HEK293T (cell line): ENCODE results near the gene SP110.

Source experiments
- ARNT ChIP-seq: fragments of 450-650 bp; IDR thresholded peaks from 2 replicates; pipeline ENCODE4 v1.6.1; 2017; ENCODE audit warnings: mild to moderate bottlenecking
- BHLHE40 ChIP-seq: fragments of 450-650 bp; IDR thresholded peaks from 2 replicates; pipeline ENCODE4 v1.6.1; 2016; ENCODE audit warnings: mild to moderate bottlenecking, moderate library complexity, borderline replicate concordance
- CTBP1 ChIP-seq: fragments of 450-650 bp; IDR thresholded peaks from 2 replicates; pipeline ENCODE4 v1.6.1; 2016; ENCODE audit warnings: borderline replicate concordance
- FOXA1 ChIP-seq: fragments of 450-650 bp; IDR thresholded peaks from 2 replicates; pipeline ENCODE4 v1.6.1; 2016; ENCODE audit warnings: mild to moderate bottlenecking
- FOXK2 ChIP-seq: fragments of 450-650 bp; IDR thresholded peaks from 2 replicates; pipeline ENCODE4 v1.6.1; 2016; ENCODE audit warnings: mild to moderate bottlenecking
- FOXM1 ChIP-seq: fragments of 450-650 bp; IDR thresholded peaks from 2 replicates; pipeline ENCODE4 v1.6.1; 2017; ENCODE audit warnings: mild to moderate bottlenecking, borderline replicate concordance
- L3MBTL2 ChIP-seq: fragments of 450-650 bp; conservative IDR thresholded peaks from 2 replicates; pipeline ENCODE4 v1.6.1; 2016; ENCODE audit warnings: mild to moderate bottlenecking
- LEF1 ChIP-seq: fragments of 450-650 bp; IDR thresholded peaks from 2 replicates; pipeline ENCODE4 v1.6.1; 2017; ENCODE audit warnings: mild to moderate bottlenecking, borderline replicate concordance
- NFRKB ChIP-seq: fragments of 450-650 bp; IDR thresholded peaks from 2 replicates; pipeline ENCODE4 v1.6.1; 2016; ENCODE audit warnings: mild to moderate bottlenecking, moderate library complexity
- PKNOX1 ChIP-seq: fragments of 450-650 bp; IDR thresholded peaks from 2 replicates; pipeline ENCODE4 v1.6.1; 2016
- SP1 ChIP-seq: fragments of 450-650 bp; IDR thresholded peaks from 2 replicates; pipeline ENCODE4 v1.6.1; 2017
- SUZ12 ChIP-seq: fragments of 450-650 bp; IDR thresholded peaks from 2 replicates; pipeline ENCODE4 v1.6.1; 2016; ENCODE audit warnings: mild to moderate bottlenecking
- TARDBP ChIP-seq: fragments of 450-650 bp; IDR thresholded peaks from 2 replicates; pipeline ENCODE4 v1.6.1; 2016

DNA sequence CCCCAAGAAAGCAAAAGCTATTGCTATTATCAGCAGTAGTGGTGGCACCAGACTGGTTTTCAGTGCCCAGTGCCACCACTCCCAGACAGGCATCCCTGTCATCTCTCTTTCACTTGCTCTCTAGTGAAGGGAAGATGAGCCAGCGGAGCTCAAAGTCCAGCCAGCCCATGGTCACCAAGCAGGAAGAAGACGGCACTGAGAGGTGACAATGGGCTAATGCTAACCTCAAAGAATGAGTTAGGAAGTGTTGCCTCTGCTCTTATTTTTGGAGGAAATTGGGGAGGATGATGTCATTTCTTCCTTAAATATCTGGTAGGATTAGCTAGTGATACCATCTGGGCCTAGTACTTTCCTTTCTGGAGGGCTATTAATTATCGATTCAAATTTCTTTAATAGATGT is 7.4 kb upstream of the SP110 start:
- TF ChIP-seq PKNOX1 (no peak), FOXM1 (no peak), TARDBP (no peak), BHLHE40 (no peak), SP1 (no peak), CTBP1 (no peak), FOXK2 (no peak), NFRKB (no peak), SUZ12 (no peak), ARNT (no peak), FOXA1 (no peak), LEF1 (no peak), L3MBTL2 (no peak)
